ENCODE results near the gene PRDM15.

PRDM15 gene

GRCh38 chr21:41861255-41861654 lies 17.9 kb downstream of the PRDM15 start:
- no peak for DNase-seq

GRCh38 chr21:41859297-41859980 lies 19.7 kb downstream of the PRDM15 start:
- DNase-seq: no peak

GRCh38 chr21:41858466-41859296 lies 20.5 kb downstream of the PRDM15 start:
- no peak for DNase-seq

- DNase-seq: no peak
Measured at GRCh38 chr21:41857771-41858300, 21.3 kb downstream of the PRDM15 start.

GRCh38 chr21:41856572-41856971 lies 22.6 kb downstream of the PRDM15 start:
- no peak for DNase-seq

- no peak for DNase-seq
Measured at GRCh38 chr21:41854426-41854995, 24.6 kb downstream of the PRDM15 start.

- DNase-seq: no peak
Measured at GRCh38 chr21:41852929-41853320, 26.2 kb downstream of the PRDM15 start.

GRCh38 chr21:41852151-41852928 lies 26.8 kb downstream of the PRDM15 start:
- no peak for DNase-seq

GRCh38 chr21:41851090-41851790 lies 27.9 kb downstream of the PRDM15 start:
- no peak for DNase-seq

- no peak for DNase-seq
Measured at GRCh38 chr21:41850085-41850484, 29.1 kb downstream of the PRDM15 start.

- no peak for DNase-seq
Measured at GRCh38 chr21:41848958-41849580, 30.1 kb downstream of the PRDM15 start.

- DNase-seq: no peak
Measured at GRCh38 chr21:41848533-41848932, 30.6 kb downstream of the PRDM15 start.

- DNase-seq: no peak
Measured at GRCh38 chr21:41847066-41847804, 31.9 kb downstream of the PRDM15 start.

GRCh38 chr21:41846536-41846935 lies 32.6 kb downstream of the PRDM15 start:
- no peak for DNase-seq

GRCh38 chr21:41846033-41846317 lies 33.2 kb downstream of the PRDM15 start:
- no peak for DNase-seq

GRCh38 chr21:41845310-41846032 lies 33.7 kb downstream of the PRDM15 start:
- no peak for DNase-seq

GRCh38 chr21:41843584-41843983 lies 35.6 kb downstream of the PRDM15 start:
- no peak for DNase-seq

- no peak for DNase-seq
Measured at GRCh38 chr21:41840880-41841279, 38.3 kb downstream of the PRDM15 start.

- DNase-seq: no peak
Measured at GRCh38 chr21:41839387-41840000, 39.6 kb downstream of the PRDM15 start.

- DNase-seq: no peak
Measured at GRCh38 chr21:41837756-41838297, 41.3 kb downstream of the PRDM15 start.
